Sigmoid colon (tissue), 7 donors: ENCODE measurements around the gene SLC39A11. TPM values are rescaled to one million over a fixed set of nuclear protein-coding genes. Genes with fewer than 3 reads are reported as not detected.

ENCODE experiments used
- DNase-seq: peaks from one replicate; pipeline ENCODE4 v3.0.0-alpha.2; 2019
- H3K27ac ChIP-seq, 4 donors: fragments of 200-600 bp; sonication (generic); one replicate each; pipeline ENCODE4 v1.5.1; 2016 to 2019; ENCODE audit warnings: mild to moderate bottlenecking in 1 of 4
- H3K27me3 ChIP-seq, 3 donors: fragments of 200-600 bp; sonication (generic); one replicate each; pipeline ENCODE4 v1.5.1; 2019; ENCODE audit warnings: mild to moderate bottlenecking in 1 of 3
- H3K36me3 ChIP-seq, 4 donors: fragments of 200-600 bp; sonication (generic); one replicate each; pipeline ENCODE4 v1.5.1; 2016 to 2019
- H3K4me1 ChIP-seq, 4 donors: fragments of 200-600 bp; sonication (generic); one replicate each; pipeline ENCODE4 v1.5.1; 2017 to 2019
- H3K4me3 ChIP-seq, 4 donors: fragments of 200-600 bp; sonication (generic); one replicate each; pipeline ENCODE4 v1.5.1; 2017 to 2019; ENCODE audit warnings: mild to moderate bottlenecking in 2 of 4, moderate library complexity in 1 of 4
- H3K9me3 ChIP-seq, 4 donors: fragments of 200-600 bp in 3 of 4; sonication (generic) in 3 of 4; one replicate each; pipeline versions ENCODE4 v1.5.1 to v1.6.1; 2013 to 2019
- CTCF ChIP-seq, 4 experiments: fragments of 450-650 bp in 3 of 4; fragments of 200-600 bp in 1 of 4; IDR thresholded peaks; one replicate each; pipeline ENCODE4 v1.5.1; 2016 to 2019; ENCODE audit warnings: antibody characterized with exemption in 4 of 4, mild to moderate bottlenecking in 3 of 4, moderate library complexity in 2 of 4
- EP300 ChIP-seq, 4 donors: sonication (generic); formaldehyde crosslinking; IDR thresholded peaks; one replicate each; pipeline ENCODE4 v1.6.1; 2017; ENCODE audit warnings: antibody characterized with exemption in 4 of 4
- POLR2A ChIP-seq, 2 donors: fragments of 450-650 bp; IDR thresholded peaks; one replicate each; pipeline ENCODE4 v1.6.1; 2016; ENCODE audit warnings: antibody characterized with exemption in 2 of 2, mild to moderate bottlenecking in 2 of 2, moderate library complexity in 2 of 2
- POLR2AphosphoS5 ChIP-seq, 4 donors: sonication (generic); formaldehyde crosslinking; IDR thresholded peaks; one replicate each; pipeline ENCODE4 v1.6.1; 2017; ENCODE audit warnings: antibody characterized with exemption in 4 of 4
- WGBS, 2 donors: extraction: QIAGEN DNeasy Blood & Tissue Kit; methylation state at CpG; one replicate each; pipeline ENCODE4 v1.1.7; 2013; 5-methylcytosine and 5-hydroxymethylcytosine counted together
- intact Hi-C: fragments of 100-400 bp; cut with DNase I; formaldehyde crosslinking; loops from one replicate; pipeline ENCODE4 v1.15.1; 2023
- polyA plus RNA-seq, 3 donors: library from polyadenylated mRNA; stranded (reverse); fragments of 200-250 nt; gene quantifications; one replicate each; pipeline ENCODE4 v1.2.3, GENCODE V29; 2013
- total RNA-seq, 4 donors: library from RNA; depleted of rRNA; stranded (reverse); fragments of >200 nt; gene quantifications; one replicate each; pipeline ENCODE4 v1.1.0, GENCODE V29; 2016
- donor health status: healthy with polysubstance abuse.
- donor health status: Bipolar disorder and iron deficiency.
- donor health status: healthy.

The SLC39A11 gene
- total and polyA plus RNA-seq, 7 donors: 7.6 to 16.4 (median 8.4) TPM

GRCh38 chr17:72719206-72719577, 373.3 kb downstream of the SLC39A11 start:
- Histone ChIP-seq H3K4me3 (no peak overlapping the region), H3K27me3 (no peaks in the 10 kb centered on the region), H3K4me1 (no peaks in the 10 kb centered on the region), H3K27ac (no peak overlapping the region), H3K36me3 (no peaks in the 10 kb centered on the region), H3K9me3 (no peaks in the 10 kb centered on the region)
- 66 to 90% methylated on average over 8 of the region's 8 CpGs for WGBS, 2 donors
- no peak for TF ChIP-seq POLR2AphosphoS5 (IDR thresholded peaks at IDR 0.05)
- no peak for DNase-seq
- intact Hi-C loops: loop anchor here (10.0 kb wide), 1 partner anchor 134 kb away; no protein-coding TSS in a partner anchor

- DNase-seq: no peak
- Histone ChIP-seq H3K27me3 (no peaks in the 10 kb centered on the region), H3K4me1 (no peaks in the 10 kb centered on the region), H3K27ac (no peak overlapping the region), H3K9me3 (no peaks in the 10 kb centered on the region), H3K36me3 (no peaks in the 10 kb centered on the region), H3K4me3 (no peak overlapping the region)
- TF ChIP-seq POLR2A (IDR thresholded peaks at IDR 0.05) (no peak), POLR2AphosphoS5 (IDR thresholded peaks at IDR 0.05) (no peak), EP300 (IDR thresholded peaks at IDR 0.05) (no peak), CTCF (IDR thresholded peaks at IDR 0.05) (no peak)
- intact Hi-C loops: loop anchor here (10.0 kb wide), 1 partner anchor 133 kb away; no protein-coding TSS in a partner anchor
- 96 to 97% methylated on average over 8 of the region's 8 CpGs for WGBS, 2 donors
Observed at GRCh38 chr17:72717676-72718075, 374.8 kb downstream of the SLC39A11 start.

- no peak for DNase-seq
- Histone ChIP-seq H3K27ac (no peak overlapping the region), H3K4me3 (no peak overlapping the region), H3K27me3 (no peaks in the 10 kb centered on the region), H3K9me3 (no peaks in the 10 kb centered on the region), H3K4me1 (no peaks in the 10 kb centered on the region), H3K36me3 (no peaks in the 10 kb centered on the region)
- intact Hi-C loops: loop anchor here (10.0 kb wide), 1 partner anchor 132 kb away; no protein-coding TSS in a partner anchor
- no peak for TF ChIP-seq POLR2A (IDR thresholded peaks at IDR 0.05)
- no peak for TF ChIP-seq POLR2AphosphoS5 (IDR thresholded peaks at IDR 0.05)
- TF ChIP-seq EP300 (IDR thresholded peaks at IDR 0.05): no peak
- no peak for TF ChIP-seq CTCF (IDR thresholded peaks at IDR 0.05)
- 89 to 95% methylated on average over 10 of the region's 10 CpGs for WGBS, 2 donors
Observed at GRCh38 chr17:72717276-72717675, 375.2 kb downstream of the SLC39A11 start.

GRCh38 chr17:72715906-72716572, 376.4 kb downstream of the SLC39A11 start:
- TF ChIP-seq POLR2AphosphoS5 (IDR thresholded peaks at IDR 0.05) (peak in 1 of 4 donors; percentile 19), POLR2A (IDR thresholded peaks at IDR 0.05) (no peak)
- Histone ChIP-seq H3K27me3 (no peaks in the 10 kb centered on the region), H3K27ac (no peak overlapping the region), H3K4me1 (no peaks in the 10 kb centered on the region), H3K4me3 (no peak overlapping the region), H3K36me3 (no peaks in the 10 kb centered on the region), H3K9me3 (peaks cover 0 to 6% (median 2%) of the 10 kb centered on the region in 4 donors)
- no peak for DNase-seq
- WGBS, 2 donors: 75 to 88% methylated on average over 23 of the region's 23 CpGs
- intact Hi-C loops: loop anchor here (10.0 kb wide), 1 partner anchor 131 kb away; no protein-coding TSS in a partner anchor

GRCh38 chr17:72714357-72714966, 378.0 kb downstream of the SLC39A11 start:
- H3K4me1 ChIP-seq: no peaks in the 10 kb centered on the region
- 74 to 93% methylated on average over 9 of the region's 9 CpGs for WGBS, 2 donors
- H3K9me3 ChIP-seq: peaks cover 0 to 9% (median 5%) of the 10 kb centered on the region in 4 donors
- no peak overlapping the region for H3K27ac ChIP-seq
- DNase-seq: no peak
- peaks cover 0 to 2% (median 0%) of the 10 kb centered on the region in 4 donors for H3K36me3 ChIP-seq
- intact Hi-C loops: loop anchor here (10.0 kb wide), 1 partner anchor 130 kb away; no protein-coding TSS in a partner anchor
- H3K27me3 ChIP-seq: no peaks in the 10 kb centered on the region
- TF ChIP-seq EP300 (IDR thresholded peaks at IDR 0.05): no peak
- TF ChIP-seq CTCF (IDR thresholded peaks at IDR 0.05): no peak
- TF ChIP-seq POLR2A (IDR thresholded peaks at IDR 0.05): no peak
- TF ChIP-seq POLR2AphosphoS5 (IDR thresholded peaks at IDR 0.05): no peak
- no peak overlapping the region for H3K4me3 ChIP-seq
